AG09309 (cell line): ENCODE data around the gene GPR39.

ENCODE experiments used
- DNase-seq: peaks from one replicate; pipeline ENCODE4 v3.0.0-alpha.2; 2010; ENCODE audit warnings: low read depth
- H3K4me3 ChIP-seq: 2 replicates; pipeline ENCODE4 v1.5.1; 2011; ENCODE audit warnings: mild to moderate bottlenecking, low read depth, low read length, moderate library complexity; ENCODE audit not compliant: control insufficient read depth
- TF ChIP-seq, protein P1 (sequence below): IDR thresholded peaks from 2 replicates; pipeline ENCODE4 v1.5.1; 2011; ENCODE audit warnings: mild to moderate bottlenecking, low read depth, low read length, inconsistent platforms; ENCODE audit not compliant: insufficient read depth, control insufficient read depth; ENCODE audit errors: missing control alignments

Gene GPR39

DNA sequence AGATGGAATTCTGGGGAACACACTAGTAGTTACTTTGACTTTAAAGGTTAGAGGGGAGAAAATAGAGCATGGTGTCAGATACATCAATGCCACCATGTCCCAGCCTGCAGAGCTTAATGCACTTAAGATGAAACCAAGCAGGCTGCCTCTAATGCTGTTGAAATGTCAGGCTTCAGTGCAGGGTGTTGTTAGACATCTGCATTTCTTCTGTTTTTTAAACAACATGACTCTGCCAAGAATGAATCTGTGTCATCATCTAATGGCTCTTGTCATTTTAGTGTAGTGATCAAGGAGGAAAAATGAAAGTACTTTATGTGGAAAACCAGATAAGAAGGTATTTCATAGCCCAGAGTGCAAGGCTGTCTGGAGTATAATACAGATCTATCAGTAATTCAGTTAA, 223.5 kb downstream of the GPR39 start:
- DNase-seq, result no peak
- H3K4me3 ChIP-seq, result no peak overlapping the region
- TF ChIP-seq, protein P1, sequence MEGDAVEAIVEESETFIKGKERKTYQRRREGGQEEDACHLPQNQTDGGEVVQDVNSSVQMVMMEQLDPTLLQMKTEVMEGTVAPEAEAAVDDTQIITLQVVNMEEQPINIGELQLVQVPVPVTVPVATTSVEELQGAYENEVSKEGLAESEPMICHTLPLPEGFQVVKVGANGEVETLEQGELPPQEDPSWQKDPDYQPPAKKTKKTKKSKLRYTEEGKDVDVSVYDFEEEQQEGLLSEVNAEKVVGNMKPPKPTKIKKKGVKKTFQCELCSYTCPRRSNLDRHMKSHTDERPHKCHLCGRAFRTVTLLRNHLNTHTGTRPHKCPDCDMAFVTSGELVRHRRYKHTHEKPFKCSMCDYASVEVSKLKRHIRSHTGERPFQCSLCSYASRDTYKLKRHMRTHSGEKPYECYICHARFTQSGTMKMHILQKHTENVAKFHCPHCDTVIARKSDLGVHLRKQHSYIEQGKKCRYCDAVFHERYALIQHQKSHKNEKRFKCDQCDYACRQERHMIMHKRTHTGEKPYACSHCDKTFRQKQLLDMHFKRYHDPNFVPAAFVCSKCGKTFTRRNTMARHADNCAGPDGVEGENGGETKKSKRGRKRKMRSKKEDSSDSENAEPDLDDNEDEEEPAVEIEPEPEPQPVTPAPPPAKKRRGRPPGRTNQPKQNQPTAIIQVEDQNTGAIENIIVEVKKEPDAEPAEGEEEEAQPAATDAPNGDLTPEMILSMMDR, result no peak

DNA sequence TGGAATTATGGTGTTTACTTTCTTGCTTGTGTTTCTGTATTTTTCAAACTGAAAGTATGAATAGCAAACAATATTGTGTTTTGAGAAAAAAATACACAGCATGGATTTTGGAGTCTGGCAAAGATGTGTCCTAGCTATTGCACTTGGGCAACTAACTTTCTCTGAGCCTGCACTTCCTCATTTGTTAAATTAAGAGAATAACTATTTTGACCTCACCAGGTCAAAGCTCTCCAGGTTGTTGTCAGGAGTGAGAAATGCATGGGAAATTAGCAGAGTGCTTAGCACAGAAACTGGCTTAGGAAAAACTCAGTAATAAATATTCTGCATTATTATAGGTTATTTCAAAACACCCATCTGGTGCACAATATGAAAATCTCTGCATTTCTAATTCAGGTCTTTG, 225.2 kb downstream of the GPR39 start:
- DNase-seq, result no peak
- TF ChIP-seq, protein P1, result no peak
- H3K4me3 ChIP-seq, result no peak overlapping the region

DNA sequence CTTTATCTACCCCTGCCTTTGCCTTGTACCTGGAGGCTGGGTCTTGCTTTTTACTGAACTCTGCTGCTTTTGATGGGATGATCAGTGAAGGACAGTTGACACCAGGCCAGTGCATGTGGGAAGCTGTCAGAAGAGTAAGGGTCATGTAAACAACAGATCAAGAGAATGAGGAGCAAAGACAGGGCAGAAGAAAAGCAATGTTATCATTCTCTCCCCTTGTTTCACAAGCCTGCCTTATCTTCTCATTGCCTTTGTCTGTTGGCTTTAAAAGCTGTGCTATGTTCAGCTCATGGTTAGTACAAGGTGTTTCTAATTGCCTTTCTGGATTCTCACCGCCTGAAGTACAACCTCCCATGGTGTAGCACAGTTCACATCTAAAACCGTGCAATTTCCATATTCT, 225.8 kb downstream of the GPR39 start:
- TF ChIP-seq, protein P1, result no peak
- H3K4me3 ChIP-seq, result no peak overlapping the region
- no peak for DNase-seq

DNA sequence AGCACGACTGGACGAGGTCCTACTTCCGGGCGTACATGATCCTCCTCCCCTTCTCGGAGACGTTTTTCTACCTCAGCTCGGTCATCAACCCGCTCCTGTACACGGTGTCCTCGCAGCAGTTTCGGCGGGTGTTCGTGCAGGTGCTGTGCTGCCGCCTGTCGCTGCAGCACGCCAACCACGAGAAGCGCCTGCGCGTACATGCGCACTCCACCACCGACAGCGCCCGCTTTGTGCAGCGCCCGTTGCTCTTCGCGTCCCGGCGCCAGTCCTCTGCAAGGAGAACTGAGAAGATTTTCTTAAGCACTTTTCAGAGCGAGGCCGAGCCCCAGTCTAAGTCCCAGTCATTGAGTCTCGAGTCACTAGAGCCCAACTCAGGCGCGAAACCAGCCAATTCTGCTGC, 228.6 kb downstream of the GPR39 start:
- no peak for DNase-seq
- H3K4me3 ChIP-seq, result no peak overlapping the region
- TF ChIP-seq, protein P1, result no peak

DNA sequence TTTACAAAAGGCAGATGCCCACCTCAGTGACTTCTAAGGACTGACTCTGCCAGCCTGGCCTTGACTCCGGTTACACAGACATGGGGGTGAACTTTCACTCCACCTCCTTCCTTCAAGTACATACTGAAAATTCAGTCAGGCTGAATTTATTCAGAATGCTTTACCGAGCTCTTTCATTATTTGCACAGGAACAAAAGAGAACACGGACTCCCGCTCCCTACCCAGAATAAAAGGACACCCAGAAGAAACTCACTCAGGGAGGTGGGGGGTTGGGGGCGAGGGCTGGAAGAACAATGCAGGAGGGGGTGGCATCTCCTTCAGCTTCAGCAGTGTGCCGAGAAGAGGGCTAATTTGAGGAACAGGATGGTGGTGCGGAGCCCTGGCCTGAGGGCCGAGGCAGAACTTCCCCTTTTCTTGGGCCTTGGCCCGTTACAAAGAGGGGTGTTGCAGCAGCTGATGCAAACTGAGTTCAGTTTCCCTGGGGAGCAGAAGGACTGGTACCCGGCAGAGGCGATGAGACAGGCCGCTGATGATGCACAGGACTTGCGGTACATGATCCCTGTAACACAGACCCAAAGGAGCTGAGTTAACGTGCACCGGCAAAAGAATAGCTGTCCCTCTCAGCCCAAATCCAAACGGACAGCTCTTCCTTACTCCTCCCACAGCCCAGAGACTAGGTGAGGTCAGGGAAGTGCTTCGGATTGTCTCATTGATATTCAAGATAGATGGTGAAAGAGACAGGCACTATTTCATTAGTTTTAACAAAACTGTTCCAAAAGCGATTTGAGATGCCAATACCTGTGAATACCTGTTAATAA, 229.3 kb downstream of the GPR39 start:
- H3K4me3 ChIP-seq, result no peak overlapping the region
- TF ChIP-seq, protein P1, result no peak
- no peak for DNase-seq

DNA sequence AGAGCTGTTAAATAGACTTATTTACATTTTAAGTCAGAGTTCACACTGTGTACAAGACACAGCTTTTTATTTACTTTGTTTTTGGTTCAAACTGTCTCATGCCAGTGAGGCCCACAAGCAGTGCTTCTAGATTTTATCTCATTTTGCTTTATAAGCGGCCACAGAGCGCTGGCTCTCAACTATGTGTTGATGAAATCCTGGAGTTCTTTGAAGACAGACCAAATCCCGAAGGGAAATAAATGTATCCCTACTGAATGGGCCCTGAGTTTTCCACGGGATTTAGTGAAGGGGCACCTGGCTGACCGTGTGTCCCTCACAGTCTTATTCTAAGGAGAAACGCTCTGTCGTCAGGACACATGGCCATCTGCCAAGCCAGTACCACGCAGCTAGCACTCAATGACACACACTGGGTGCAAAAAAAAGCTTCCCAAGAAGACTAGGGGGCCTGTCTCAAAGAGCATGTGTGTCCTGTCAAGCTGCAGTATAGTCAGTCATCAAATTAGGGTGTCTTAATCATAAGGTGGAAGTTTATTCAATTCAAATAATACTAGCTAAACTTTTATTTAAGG, 230.0 kb downstream of the GPR39 start:
- TF ChIP-seq, protein P1, result no peak
- no peak for DNase-seq
- H3K4me3 ChIP-seq, result no peak overlapping the region
